CD14-positive monocyte (primary cell): Measurements from ENCODE around the gene F2RL1. TPM values are rescaled to one million over a fixed set of nuclear protein-coding genes. Genes with fewer than 3 reads are reported as not detected.
"Not testable (repeated sequence)": the region's sequence is repeated elsewhere in the genome, so short reads cannot be mapped to it uniquely, and the experiment has no call there.

Source experiments
- DNase-seq, 3 donors: peaks; one replicate each; pipeline ENCODE4 v3.0.0-alpha.2; 2011 to 2022
- H2AFZ ChIP-seq: 2 replicates; pipeline ENCODE4 v1.6.0; 2012; ENCODE audit warnings: mild to moderate bottlenecking, low read depth, low read length, inconsistent platforms; ENCODE audit not compliant: insufficient read depth, poor library complexity, severe bottlenecking
- H3K27ac ChIP-seq, 2 donors: 1 replicate in 1 of 2; 2 replicates in 1 of 2; pipeline ENCODE4 v1.5.1; 2012 to 2013; ENCODE audit warnings: low read length in 2 of 2, control low read depth in 1 of 2, inconsistent platforms in 1 of 2, low read depth in 1 of 2, mild to moderate bottlenecking in 1 of 2
- H3K27me3 ChIP-seq, 2 donors: one replicate each; pipeline versions ENCODE4 v1.6.0 to v1.6.1; 2011 to 2013; ENCODE audit warnings: low read length in 2 of 2; ENCODE audit not compliant: control insufficient read depth in 2 of 2, insufficient read depth in 2 of 2
- H3K36me3 ChIP-seq, 2 donors: replicated peaks in 1 of 2; 1 replicate in 1 of 2; 2 replicates in 1 of 2; pipeline versions ENCODE4 v1.5.1 to v1.6.1; 2012 to 2013; ENCODE audit warnings: low read length in 2 of 2, control low read depth in 1 of 2, inconsistent platforms in 1 of 2, mild to moderate bottlenecking in 1 of 2; ENCODE audit not compliant: insufficient read depth in 2 of 2, control insufficient read depth in 1 of 2
- H3K4me1 ChIP-seq, 2 donors: 1 replicate in 1 of 2; 2 replicates in 1 of 2; pipeline versions ENCODE4 v1.5.1 to v1.6.1; 2012 to 2013; ENCODE audit warnings: low read length in 2 of 2, control low read depth in 1 of 2, inconsistent platforms in 1 of 2, mild to moderate bottlenecking in 1 of 2, moderate library complexity in 1 of 2; ENCODE audit not compliant: insufficient read depth in 2 of 2, control insufficient read depth in 1 of 2
- H3K4me2 ChIP-seq: replicated peaks from 2 replicates; pipeline ENCODE3; 2012; ENCODE audit warnings: low read length, moderate library complexity, mild to moderate bottlenecking; ENCODE audit not compliant: poor library complexity, severe bottlenecking; ENCODE audit errors: extremely low read depth
- H3K4me3 ChIP-seq, 3 experiments: fragments of 200-600 bp in 1 of 3; sonication (generic) in 1 of 3; replicated peaks in 1 of 3; 1 replicate in 2 of 3; 2 replicates in 1 of 3; pipeline ENCODE4 v1.5.1; 2011 to 2013; ENCODE audit warnings: low read length in 3 of 3, mild to moderate bottlenecking in 3 of 3, control low read depth in 2 of 3, low read depth in 2 of 3, inconsistent platforms in 1 of 3, moderate library complexity in 1 of 3
- H3K79me2 ChIP-seq: 2 replicates; pipeline ENCODE4 v1.6.0; 2012; ENCODE audit warnings: mild to moderate bottlenecking, control low read depth, inconsistent platforms, low read length, moderate library complexity; ENCODE audit not compliant: insufficient read depth
- H3K9ac ChIP-seq: 2 replicates; pipeline ENCODE4 v1.6.0; 2017; ENCODE audit warnings: low read length, mild to moderate bottlenecking; ENCODE audit not compliant: insufficient read depth, poor library complexity, severe bottlenecking
- H3K9me3 ChIP-seq, 2 donors: replicated peaks in 1 of 2; 1 replicate in 1 of 2; 2 replicates in 1 of 2; pipeline versions ENCODE4 v1.5.1 to v1.6.1; 2012 to 2013; ENCODE audit warnings: low read length in 2 of 2, control low read depth in 1 of 2; ENCODE audit not compliant: control insufficient read depth in 1 of 2, insufficient read depth in 1 of 2
- H4K20me1 ChIP-seq: 2 replicates; pipeline ENCODE4 v1.6.0; 2012; ENCODE audit warnings: mild to moderate bottlenecking, low read length, control low read depth, moderate library complexity; ENCODE audit not compliant: insufficient read depth
- H3K27ac Mint-ChIP-seq, 7 donors: one replicate each; pipeline ENCODE4 v1.8.0; 2020; ENCODE audit warnings: mild to moderate bottlenecking in 7 of 7, mixed read lengths in 7 of 7, moderate library complexity in 6 of 7, inconsistent platforms in 2 of 7
- H3K27me3 Mint-ChIP-seq, 3 donors: one replicate each; pipeline ENCODE4 v1.8.0; 2021 to 2022; ENCODE audit warnings: low read depth in 3 of 3, mild to moderate bottlenecking in 3 of 3, mixed read lengths in 3 of 3, moderate library complexity in 3 of 3, inconsistent platforms in 1 of 3
- H3K36me3 Mint-ChIP-seq, 2 donors: one replicate each; pipeline ENCODE4 v1.8.0; 2020; ENCODE audit warnings: mixed read lengths in 2 of 2, inconsistent platforms in 1 of 2, mild to moderate bottlenecking in 1 of 2
- H3K4me1 Mint-ChIP-seq: one replicate; pipeline ENCODE4 v1.8.0; 2020; ENCODE audit warnings: mild to moderate bottlenecking, mixed read lengths
- H3K4me3 Mint-ChIP-seq, 2 donors: one replicate each; pipeline ENCODE4 v1.8.0; 2020; ENCODE audit warnings: mild to moderate bottlenecking in 2 of 2, mixed read lengths in 2 of 2, moderate library complexity in 1 of 2
- H3K9me3 Mint-ChIP-seq, 7 donors: one replicate each; pipeline ENCODE4 v1.8.0; 2020 to 2022; ENCODE audit warnings: mixed read lengths in 7 of 7, mild to moderate bottlenecking in 6 of 7, moderate library complexity in 6 of 7, inconsistent platforms in 2 of 7
- WGBS: methylation state at CpG from one replicate; pipeline ENCODE4 v1.1.5; 2013; ENCODE audit warnings: missing lambda C conversion rate; ENCODE audit not compliant: insufficient coverage; 5-methylcytosine and 5-hydroxymethylcytosine counted together
- intact Hi-C, 2 donors: fragments of 100-400 bp; cut with micrococcal nuclease; formaldehyde crosslinking; loops; one replicate each; pipeline versions ENCODE4 v1.15.0 to v1.15.1; 2023
- polyA plus RNA-seq, 3 donors: library from polyadenylated mRNA; depleted of rRNA in 1 of 3; unstranded in 2 of 3; stranded (reverse) in 1 of 3; fragments of 300-500 nt in 2 of 3; fragments of >200 nt in 1 of 3; fragmentation: Illumina TruSeq in 2 of 3; gene quantifications; 1 replicate in 2 of 3; 2 replicates in 1 of 3; pipeline ENCODE4 v1.2.3, GENCODE V29; 2012 to 2021
- TF ChIP-seq, protein P1 (sequence below): fragments of 200-600 bp; IDR thresholded peaks from one replicate; pipeline ENCODE4 v1.8.0; 2022; ENCODE audit warnings: antibody characterized with exemption, mild to moderate bottlenecking

F2RL1 gene
- polyA plus RNA-seq, 3 donors: 2.5 to 23.9 (median 11.4) TPM

DNA sequence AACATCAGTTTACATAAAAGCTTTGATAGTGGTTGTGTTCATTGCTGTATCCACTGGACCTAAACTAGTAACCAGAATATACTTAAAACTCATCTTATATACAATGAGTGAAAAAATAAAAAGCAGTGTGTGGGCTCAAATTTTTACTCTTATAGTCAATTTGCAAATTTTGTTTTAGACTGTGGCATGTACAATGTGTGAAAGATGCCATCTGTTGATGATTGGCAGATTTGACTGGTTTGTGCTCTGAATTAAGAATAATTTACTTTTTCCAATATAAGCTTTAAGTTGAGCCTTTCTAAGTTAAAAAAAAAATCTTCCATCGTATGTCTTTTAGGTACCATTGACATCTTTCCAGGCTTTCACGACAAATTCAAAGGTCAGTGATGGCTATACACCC lies 42.4 kb upstream of the F2RL1 start:
- Histone ChIP-seq H3K4me1 (peaks cover 17 to 25% of the 10 kb centered on the region in 2 donors), H3K27me3 (no peaks in the 10 kb centered on the region), H2AFZ (no peak overlapping the region), H4K20me1 (no peaks in the 10 kb centered on the region), H3K79me2 (no peaks in the 10 kb centered on the region), H3K36me3 (no peaks in the 10 kb centered on the region), H3K4me2 (no peak overlapping the region), H3K9ac (no peak overlapping the region), H3K27ac (no peak overlapping the region), H3K9me3 (no peaks in the 10 kb centered on the region), H3K4me3 (no peak overlapping the region)
- no peak overlapping the region for H3K27ac Mint-ChIP-seq
- no peak for DNase-seq
- TF ChIP-seq, protein P1, sequence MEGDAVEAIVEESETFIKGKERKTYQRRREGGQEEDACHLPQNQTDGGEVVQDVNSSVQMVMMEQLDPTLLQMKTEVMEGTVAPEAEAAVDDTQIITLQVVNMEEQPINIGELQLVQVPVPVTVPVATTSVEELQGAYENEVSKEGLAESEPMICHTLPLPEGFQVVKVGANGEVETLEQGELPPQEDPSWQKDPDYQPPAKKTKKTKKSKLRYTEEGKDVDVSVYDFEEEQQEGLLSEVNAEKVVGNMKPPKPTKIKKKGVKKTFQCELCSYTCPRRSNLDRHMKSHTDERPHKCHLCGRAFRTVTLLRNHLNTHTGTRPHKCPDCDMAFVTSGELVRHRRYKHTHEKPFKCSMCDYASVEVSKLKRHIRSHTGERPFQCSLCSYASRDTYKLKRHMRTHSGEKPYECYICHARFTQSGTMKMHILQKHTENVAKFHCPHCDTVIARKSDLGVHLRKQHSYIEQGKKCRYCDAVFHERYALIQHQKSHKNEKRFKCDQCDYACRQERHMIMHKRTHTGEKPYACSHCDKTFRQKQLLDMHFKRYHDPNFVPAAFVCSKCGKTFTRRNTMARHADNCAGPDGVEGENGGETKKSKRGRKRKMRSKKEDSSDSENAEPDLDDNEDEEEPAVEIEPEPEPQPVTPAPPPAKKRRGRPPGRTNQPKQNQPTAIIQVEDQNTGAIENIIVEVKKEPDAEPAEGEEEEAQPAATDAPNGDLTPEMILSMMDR: no peak
- H3K4me1 Mint-ChIP-seq: peaks cover 30% of the 10 kb centered on the region
- peaks cover 0 to 3% (median 2%) of the 10 kb centered on the region in 3 donors for H3K27me3 Mint-ChIP-seq
- H3K9me3 Mint-ChIP-seq: peaks cover 0 to 2% (median 0%) of the 10 kb centered on the region in 7 donors
- intact Hi-C loops: loop anchor here (10.0 kb wide), 2 partner anchors 62 to 172 kb away; partner anchors contain the start of gene F2R (in 2 of the 2)
- WGBS: no CpG with 5 or more reads among the region's 2 CpGs
- no peak overlapping the region for H3K4me3 Mint-ChIP-seq
- H3K36me3 Mint-ChIP-seq: no peaks in the 10 kb centered on the region

DNA sequence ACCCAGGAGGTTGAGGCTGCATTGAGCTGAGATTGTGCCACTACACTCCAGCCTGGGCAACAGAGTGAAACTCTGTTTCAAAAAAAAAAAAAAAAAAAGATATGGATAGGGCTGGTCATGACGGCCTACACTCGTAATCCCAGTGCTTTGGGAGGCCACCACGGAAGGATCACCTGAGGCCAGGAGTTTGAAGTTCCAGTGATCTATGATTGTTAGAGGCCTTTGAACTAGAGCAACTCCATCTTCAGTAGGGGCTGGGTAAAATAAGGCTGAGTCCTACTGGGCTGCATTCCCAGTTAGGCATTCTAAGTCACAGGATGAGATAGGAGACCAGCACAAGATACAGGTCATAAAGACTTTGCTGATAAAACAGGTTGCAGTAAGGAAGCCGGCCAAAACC lies 38.2 kb upstream of the F2RL1 start:
- H3K9me3 Mint-ChIP-seq, H3K36me3 Mint-ChIP-seq, H3K4me3 ChIP-seq, intact Hi-C loops, H4K20me1 ChIP-seq, H3K36me3 ChIP-seq, H3K27ac Mint-ChIP-seq, H3K4me3 Mint-ChIP-seq, H2AFZ ChIP-seq, H3K9me3 ChIP-seq, H3K27ac ChIP-seq, H3K27me3 ChIP-seq, H3K9ac ChIP-seq, H3K27me3 Mint-ChIP-seq, H3K4me2 ChIP-seq, DNase-seq, H3K79me2 ChIP-seq: not testable (repeated sequence)
- peaks cover 13 to 15% of the 10 kb centered on the region in 2 donors for H3K4me1 ChIP-seq
- WGBS: 100% methylated on average over 4 of the region's 4 CpGs
- peaks cover 16% of the 10 kb centered on the region for H3K4me1 Mint-ChIP-seq
